NCI-H2227 (cell line): ENCODE measurements around the gene SLC35E4.
"Not testable (repeated sequence)": the region's sequence is repeated elsewhere in the genome, so short reads cannot be mapped to it uniquely, and the experiment has no call there.

ENCODE experiments used
- DNase-seq: peaks from one replicate; lab custom pipeline; 2025; ENCODE audit not compliant: unreplicated experiment; lab: John Stamatoyannopoulos, UW

Gene SLC35E4

GRCh38 chr22:30611197-30611596, 24.4 kb upstream of the SLC35E4 start:
- DNase-seq: no peak

DNA sequence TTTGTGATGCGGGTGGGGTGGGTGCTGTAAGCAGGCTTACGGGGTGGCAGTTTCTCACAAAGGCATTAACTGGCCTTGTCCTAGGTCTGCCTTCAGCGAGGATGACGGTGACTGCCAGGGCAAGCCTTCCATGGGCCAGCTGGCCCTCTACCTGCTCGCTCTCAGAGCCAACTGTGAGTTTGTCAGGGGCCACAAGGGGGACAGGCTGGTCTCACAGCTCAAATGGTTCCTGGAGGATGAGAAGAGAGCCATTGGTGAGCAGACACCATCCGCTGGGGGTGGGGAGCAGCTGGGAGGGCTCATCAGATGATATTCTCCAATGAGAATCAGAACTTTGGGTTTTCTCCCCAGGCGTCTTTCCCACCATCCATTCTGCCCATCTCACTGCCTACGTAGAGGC, 22.8 kb upstream of the SLC35E4 start:
- no peak for DNase-seq

DNA sequence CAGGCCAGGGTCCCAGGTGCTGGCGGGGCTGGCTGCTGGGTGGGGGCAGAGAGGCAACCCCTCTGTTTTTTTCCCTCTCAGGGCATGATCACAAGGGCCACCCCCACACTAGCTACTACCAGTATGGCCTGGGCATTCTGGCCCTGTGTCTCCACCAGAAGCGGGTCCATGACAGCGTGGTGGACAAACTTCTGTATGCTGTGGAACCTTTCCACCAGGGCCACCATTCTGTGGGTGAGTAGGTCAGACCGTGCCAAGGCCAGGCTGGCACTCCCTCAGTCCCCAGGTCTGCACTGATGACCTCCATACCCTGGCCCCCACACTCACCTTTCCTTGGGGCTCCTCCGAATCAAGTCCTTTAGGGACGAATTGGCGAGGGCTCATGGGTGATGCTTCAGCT, 21.3 kb upstream of the SLC35E4 start:
- DNase-seq: no peak

GRCh38 chr22:30614879-30615278, 20.7 kb upstream of the SLC35E4 start:
- no peak for DNase-seq

DNA sequence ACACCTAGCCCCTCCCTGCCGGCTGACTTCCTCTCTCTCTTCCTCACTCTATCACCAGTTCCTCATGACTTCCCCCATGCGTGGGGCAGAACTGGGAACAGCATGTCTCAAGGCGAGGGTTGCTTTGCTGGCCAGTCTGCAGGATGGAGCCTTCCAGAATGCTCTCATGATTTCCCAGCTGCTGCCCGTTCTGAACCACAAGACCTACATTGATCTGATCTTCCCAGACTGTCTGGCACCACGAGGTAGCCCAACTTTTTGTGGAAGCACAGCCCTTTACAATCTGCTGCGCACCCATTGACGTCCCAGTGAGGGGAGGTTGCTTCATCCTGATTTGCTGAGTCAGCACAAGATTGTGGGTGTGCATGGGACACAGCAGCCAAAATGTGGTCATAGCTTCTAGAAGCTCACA, 20.0 kb upstream of the SLC35E4 start:
- no peak for DNase-seq

DNA sequence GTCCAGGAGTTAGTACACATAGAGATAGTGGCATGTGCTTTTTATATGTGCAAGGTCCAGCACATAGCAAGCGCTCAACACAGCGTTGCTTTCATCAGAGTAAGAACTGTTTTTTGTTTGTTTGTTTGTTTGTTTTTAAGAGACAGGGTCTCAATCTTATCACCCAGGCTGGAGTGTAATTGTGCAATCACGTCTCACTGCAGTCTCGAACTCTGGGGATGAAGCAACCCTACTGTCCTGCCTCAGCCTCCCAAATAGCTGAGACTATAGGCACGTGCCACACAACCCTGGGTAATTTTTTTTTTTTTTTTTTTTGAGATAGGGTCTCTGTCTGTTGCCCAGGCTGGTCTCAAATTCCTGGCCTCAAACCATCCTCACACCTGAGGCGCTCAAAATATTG, 17.8 kb upstream of the SLC35E4 start:
- DNase-seq: no peak

DNA sequence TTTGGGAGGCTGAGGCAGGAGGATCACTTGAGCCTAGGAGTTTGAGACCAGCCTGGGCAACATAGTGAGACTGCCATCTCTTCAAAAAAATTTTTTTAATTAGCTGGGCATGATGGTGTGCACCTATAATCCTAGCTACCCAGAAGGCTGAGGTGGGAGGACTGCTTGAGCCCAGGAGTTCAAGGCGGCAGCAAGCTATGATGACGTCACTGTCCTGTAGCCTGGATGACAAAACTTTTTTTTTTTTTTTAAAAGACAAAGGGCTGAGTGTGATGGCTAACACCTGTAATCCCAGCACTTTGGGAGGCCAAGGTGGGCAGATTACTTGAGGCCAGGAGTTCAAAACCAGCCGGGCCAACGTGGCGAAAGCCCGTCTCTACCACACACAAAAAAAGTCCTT, 15.7 kb upstream of the SLC35E4 start:
- not testable (repeated sequence) for DNase-seq

DNA sequence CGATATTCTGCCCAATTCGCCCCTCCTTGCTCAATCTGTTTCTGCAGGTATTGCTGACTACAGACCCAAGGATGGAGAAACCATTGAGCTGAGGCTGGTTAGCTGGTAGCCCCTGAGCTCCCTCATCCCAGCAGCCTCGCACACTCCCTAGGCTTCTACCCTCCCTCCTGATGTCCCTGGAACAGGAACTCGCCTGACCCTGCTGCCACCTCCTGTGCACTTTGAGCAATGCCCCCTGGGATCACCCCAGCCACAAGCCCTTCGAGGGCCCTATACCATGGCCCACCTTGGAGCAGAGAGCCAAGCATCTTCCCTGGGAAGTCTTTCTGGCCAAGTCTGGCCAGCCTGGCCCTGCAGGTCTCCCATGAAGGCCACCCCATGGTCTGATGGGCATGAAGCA, 9.2 kb upstream of the SLC35E4 start:
- DNase-seq: no peak

DNA sequence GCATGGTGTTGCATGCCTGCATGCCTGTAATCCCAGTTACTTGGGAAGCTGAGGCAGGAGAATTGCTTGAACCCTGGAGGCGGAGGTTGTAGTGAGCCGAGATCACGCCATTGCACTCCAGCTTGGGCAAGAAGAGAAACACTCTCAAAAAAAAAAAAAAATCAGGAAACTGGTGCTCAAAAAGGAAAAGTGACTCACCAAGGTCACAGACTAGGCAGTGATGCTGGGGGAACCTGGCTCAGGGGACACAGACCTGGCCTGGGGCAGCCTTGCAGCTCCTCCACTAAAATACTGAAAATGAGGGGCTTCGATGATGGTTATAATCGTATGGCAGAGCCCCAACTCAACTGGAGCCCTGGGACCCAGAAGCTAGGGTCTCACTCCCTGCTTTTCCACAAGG, 8.1 kb upstream of the SLC35E4 start:
- DNase-seq: no peak

DNA sequence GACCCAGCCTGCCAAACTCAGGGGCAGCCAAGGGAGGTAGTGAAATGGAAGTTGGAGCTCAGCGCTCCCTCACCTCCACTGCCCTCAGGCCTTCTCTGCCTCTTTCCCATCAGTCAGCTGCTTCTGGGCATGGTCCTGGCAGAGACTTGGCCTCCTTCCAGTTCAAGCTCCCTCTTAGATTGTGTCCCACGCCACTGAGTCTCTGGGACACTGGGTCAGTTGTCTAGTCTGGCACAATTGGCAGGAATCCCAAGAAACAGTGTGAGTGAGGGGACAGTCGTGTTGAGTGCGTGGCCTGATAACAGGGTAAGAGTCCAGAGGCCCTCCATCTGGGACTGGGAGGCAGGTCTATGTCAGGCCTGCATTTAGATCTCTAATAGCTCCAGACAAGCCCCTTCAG, 7.1 kb upstream of the SLC35E4 start:
- DNase-seq: no peak

DNA sequence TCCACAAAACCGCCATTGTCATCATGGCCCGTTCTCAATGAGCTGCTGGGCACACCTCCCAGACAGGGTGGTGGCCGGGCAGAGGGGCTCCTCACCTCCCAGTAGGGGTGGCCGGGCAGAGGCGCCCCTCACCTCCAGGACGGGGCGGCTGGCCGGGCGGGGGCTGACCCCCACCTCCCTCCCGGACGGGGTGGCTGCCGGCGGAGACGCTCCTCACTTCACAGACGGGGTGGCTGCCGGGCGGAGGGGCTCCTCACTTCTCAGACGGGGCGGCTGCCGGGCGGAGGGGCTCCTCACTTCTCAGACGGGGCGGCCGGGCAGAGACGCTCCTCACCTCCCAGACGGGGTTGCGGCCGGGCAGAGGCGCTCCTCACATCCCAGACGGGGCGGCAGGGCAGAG, 4.1 kb upstream of the SLC35E4 start:
- DNase-seq: not testable (repeated sequence)

DNA sequence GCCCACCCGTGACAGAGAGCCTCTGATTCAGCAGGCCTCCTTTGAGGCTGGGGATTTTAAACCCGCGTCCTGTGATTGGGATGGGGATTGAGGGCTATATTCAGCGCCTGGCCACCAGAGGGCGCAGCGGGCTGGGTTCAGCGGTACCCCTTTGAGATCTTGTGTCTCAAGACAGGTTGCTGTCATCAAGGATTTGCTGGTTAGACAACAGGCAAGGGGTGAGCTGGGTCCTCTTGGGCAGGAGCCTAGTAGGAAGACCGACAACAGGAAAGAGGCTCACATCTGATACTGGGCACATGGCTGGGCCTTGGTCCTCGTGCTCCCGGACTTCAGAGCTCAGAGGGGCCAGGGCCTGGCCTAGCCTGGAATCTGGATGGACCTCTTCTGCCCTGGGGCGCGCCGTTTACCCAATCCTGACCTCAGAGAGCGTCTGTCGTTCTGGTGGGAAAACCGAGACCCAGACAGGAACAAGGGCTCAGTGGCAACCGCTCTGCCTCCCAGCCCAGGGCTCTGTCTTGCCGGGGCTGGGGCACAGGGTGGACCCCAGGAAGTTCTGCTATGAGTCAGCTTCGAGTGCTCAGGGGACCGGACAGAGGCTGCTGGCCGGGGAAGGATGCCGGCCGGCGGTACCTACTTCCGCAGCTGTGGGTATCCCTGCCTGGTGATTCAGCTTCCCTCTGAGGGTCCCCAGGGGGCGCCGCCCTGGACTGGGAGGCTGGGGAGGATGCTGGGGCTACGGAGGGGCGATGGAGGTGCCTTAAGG, 929 bp upstream of the SLC35E4 start:
- DNase-seq: peak; percentile 84

DNA sequence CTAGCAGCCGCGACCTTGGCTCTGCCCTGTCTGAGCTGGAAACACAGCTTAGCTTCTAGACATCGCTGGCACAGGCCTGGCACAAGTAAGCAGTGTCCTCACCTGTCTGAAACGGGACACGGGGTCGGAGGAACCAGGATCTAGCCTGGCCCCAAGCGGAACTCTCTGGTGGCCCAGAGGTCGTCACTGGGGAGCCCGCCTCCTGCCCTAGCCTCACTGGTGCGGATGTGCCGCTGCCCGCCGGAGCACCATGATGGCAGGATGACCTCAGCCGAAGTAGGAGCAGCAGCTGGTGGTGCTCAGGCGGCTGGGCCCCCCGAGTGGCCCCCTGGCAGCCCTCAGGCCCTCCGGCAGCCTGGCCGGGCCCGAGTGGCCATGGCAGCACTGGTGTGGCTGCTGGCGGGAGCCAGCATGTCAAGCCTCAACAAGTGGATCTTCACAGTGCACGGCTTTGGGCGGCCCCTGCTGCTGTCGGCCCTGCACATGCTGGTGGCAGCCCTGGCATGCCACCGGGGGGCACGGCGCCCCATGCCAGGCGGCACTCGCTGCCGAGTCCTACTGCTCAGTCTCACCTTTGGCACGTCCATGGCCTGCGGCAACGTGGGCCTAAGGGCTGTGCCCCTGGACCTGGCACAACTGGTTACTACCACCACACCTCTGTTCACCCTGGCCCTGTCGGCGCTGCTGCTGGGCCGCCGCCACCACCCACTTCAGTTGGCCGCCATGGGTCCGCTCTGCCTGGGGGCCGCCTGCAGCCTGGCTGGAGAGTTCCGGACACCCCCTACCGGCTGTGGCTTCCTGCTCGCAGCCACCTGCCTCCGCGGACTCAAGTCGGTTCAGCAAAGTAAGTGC, 871 bp downstream of the SLC35E4 start:
- DNase-seq: peak; percentile 6

GRCh38 chr22:30637701-30638114, 2.1 kb downstream of the SLC35E4 start:
- DNase-seq: no peak

GRCh38 chr22:30640361-30640760, 4.8 kb downstream of the SLC35E4 start:
- DNase-seq: no peak

GRCh38 chr22:30640839-30641430, 5.4 kb downstream of the SLC35E4 start:
- DNase-seq: no peak

- no peak for DNase-seq
Measured at GRCh38 chr22:30643055-30643875, 7.7 kb downstream of the SLC35E4 start.

- no peak for DNase-seq
Measured at GRCh38 chr22:30646518-30647160, 11.1 kb downstream of the SLC35E4 start.

DNA sequence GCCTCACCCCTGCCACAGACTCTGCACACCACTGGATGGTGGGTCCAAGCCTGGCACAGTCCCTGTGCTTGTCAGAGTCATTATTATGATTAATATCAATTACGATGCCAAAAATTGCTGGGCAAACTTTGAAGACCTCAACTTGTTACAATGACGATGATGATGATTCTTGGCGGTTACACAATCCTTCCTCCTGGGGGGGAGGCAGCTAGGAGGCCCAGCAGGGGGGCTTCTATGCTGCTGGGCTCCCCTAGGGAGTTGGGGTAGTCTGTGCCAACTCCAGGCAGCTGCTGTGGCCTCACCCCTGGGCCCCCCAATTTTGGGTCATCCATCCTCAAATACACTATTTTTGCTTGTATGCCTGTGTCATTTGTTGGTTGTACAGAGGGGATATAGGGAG, 12.0 kb downstream of the SLC35E4 start:
- no peak for DNase-seq

- no peak for DNase-seq
Measured at GRCh38 chr22:30648825-30649224, 13.2 kb downstream of the SLC35E4 start.
